Measurements from ENCODE around the gene ATP5F1E. TPM values are rescaled to one million over a fixed set of nuclear protein-coding genes. Genes with fewer than 3 reads are reported as not detected.

ATP5F1E gene
- total RNA-seq, 1 experiment from 2014 or later, result 41.1 TPM

GRCh38 chr20:59039233-59039632 lies 7.1 kb upstream of the ATP5F1E start:
- no peak for TF ChIP-seq ZNF121 (CRISPR knock-in tag; IDR thresholded peaks at IDR 0.05)
- TF ChIP-seq, protein P1, sequence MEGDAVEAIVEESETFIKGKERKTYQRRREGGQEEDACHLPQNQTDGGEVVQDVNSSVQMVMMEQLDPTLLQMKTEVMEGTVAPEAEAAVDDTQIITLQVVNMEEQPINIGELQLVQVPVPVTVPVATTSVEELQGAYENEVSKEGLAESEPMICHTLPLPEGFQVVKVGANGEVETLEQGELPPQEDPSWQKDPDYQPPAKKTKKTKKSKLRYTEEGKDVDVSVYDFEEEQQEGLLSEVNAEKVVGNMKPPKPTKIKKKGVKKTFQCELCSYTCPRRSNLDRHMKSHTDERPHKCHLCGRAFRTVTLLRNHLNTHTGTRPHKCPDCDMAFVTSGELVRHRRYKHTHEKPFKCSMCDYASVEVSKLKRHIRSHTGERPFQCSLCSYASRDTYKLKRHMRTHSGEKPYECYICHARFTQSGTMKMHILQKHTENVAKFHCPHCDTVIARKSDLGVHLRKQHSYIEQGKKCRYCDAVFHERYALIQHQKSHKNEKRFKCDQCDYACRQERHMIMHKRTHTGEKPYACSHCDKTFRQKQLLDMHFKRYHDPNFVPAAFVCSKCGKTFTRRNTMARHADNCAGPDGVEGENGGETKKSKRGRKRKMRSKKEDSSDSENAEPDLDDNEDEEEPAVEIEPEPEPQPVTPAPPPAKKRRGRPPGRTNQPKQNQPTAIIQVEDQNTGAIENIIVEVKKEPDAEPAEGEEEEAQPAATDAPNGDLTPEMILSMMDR (IDR thresholded peaks at IDR 0.05), result no peak
- TF ChIP-seq NFYB (CRISPR knock-in tag; conservative IDR thresholded peaks at IDR 0.05; ENCODE audit: low read depth), result no peak
- no peak for TF ChIP-seq FOXP4 (CRISPR knock-in tag; IDR thresholded peaks at IDR 0.05)
- no peak for TF ChIP-seq HMGA2 (CRISPR knock-in tag; IDR thresholded peaks at IDR 0.05)
- no peak for ATAC-seq

GRCh38 chr20:59037386-59037785 lies 5.3 kb upstream of the ATP5F1E start:
- peaks cover 20% of the 10 kb centered on the region for H3K4me1 Mint-ChIP-seq

More at GRCh38 chr20:59039233-59039632, 7.1 kb upstream of the ATP5F1E start:
- peaks cover 47% of the 10 kb centered on the region for H3K36me3 Mint-ChIP-seq
- no peak overlapping the region for H3K4me3 Mint-ChIP-seq
- DNase-seq (ENCODE audit: low spot score), result no peak
- no peak overlapping the region for H3K27ac Mint-ChIP-seq
- POLR2A ChIA-PET, result no interaction called here
- CTCF ChIA-PET, result no interaction called here
- no peaks in the 10 kb centered on the region for H3K9me3 Mint-ChIP-seq
- H3K27me3 Mint-ChIP-seq (ENCODE audit: low read depth), result no peaks in the 10 kb centered on the region; the same call in 1 of the 2 replicates
- peaks cover 20% of the 10 kb centered on the region for H3K4me1 Mint-ChIP-seq

DNA sequence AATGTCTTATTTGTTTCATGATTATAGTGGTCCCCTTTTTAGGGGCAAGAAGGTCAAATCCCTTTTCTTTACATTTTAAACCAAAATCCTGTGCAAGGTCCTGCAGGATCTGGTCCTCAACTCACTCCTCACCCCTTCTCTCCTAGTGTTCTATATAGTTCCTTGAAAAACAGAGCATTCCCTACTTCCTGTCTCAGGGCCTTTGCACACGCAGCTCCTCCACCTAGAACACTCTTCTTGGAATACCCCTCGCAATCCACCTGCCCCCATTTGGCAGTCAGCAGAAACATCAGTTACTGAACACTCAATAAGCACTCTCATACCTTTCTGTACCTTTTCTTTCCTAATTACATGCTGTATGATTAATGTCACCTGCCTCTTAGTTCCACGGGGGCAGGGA lies 3.2 kb upstream of the ATP5F1E start:
- Mint-ChIP-seq H3K4me1 (peaks cover 18% of the 10 kb centered on the region), H3K36me3 (peaks cover 55% of the 10 kb centered on the region), H3K27me3 (ENCODE audit: low read depth) (peaks cover 15% of the 10 kb centered on the region), H3K27ac (no peak overlapping the region), H3K9me3 (no peaks in the 10 kb centered on the region), H3K4me3 (no peak overlapping the region)
- POLR2A ChIA-PET, result no interaction called here
- DNase-seq (ENCODE audit: low spot score) (no peak), ATAC-seq (no peak)
- CTCF ChIA-PET, result no interaction called here
- no peak for TF ChIP-seq E2F1 (CRISPR knock-in tag; IDR thresholded peaks at IDR 0.05)
- no peak for TF ChIP-seq TP53 (CRISPR knock-in tag; IDR thresholded peaks at IDR 0.05)
- TF ChIP-seq CDX4 (CRISPR knock-in tag; IDR thresholded peaks at IDR 0.05; ENCODE audit: borderline replicate concordance), result no peak
- TF ChIP-seq, protein P2, sequence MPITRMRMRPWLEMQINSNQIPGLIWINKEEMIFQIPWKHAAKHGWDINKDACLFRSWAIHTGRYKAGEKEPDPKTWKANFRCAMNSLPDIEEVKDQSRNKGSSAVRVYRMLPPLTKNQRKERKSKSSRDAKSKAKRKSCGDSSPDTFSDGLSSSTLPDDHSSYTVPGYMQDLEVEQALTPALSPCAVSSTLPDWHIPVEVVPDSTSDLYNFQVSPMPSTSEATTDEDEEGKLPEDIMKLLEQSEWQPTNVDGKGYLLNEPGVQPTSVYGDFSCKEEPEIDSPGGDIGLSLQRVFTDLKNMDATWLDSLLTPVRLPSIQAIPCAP (CRISPR knock-in tag; IDR thresholded peaks at IDR 0.05), result no peak
- TF ChIP-seq E2F4 (CRISPR knock-in tag; IDR thresholded peaks at IDR 0.05; ENCODE audit: borderline replicate concordance, low read depth), result no peak
- no peak for TF ChIP-seq ZNF232 (CRISPR knock-in tag; IDR thresholded peaks at IDR 0.05)
- TF ChIP-seq NFE2L1 (CRISPR knock-in tag; IDR thresholded peaks at IDR 0.05), result no peak
- no peak for TF ChIP-seq IRF2 (CRISPR knock-in tag; IDR thresholded peaks at IDR 0.05; ENCODE audit: borderline replicate concordance, low read depth)
- TF ChIP-seq, protein P3, sequence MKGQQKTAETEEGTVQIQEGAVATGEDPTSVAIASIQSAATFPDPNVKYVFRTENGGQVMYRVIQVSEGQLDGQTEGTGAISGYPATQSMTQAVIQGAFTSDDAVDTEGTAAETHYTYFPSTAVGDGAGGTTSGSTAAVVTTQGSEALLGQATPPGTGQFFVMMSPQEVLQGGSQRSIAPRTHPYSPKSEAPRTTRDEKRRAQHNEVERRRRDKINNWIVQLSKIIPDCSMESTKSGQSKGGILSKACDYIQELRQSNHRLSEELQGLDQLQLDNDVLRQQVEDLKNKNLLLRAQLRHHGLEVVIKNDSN (CRISPR knock-in tag; IDR thresholded peaks at IDR 0.05), result no peak
- TF ChIP-seq NFYB (CRISPR knock-in tag; conservative IDR thresholded peaks at IDR 0.05; ENCODE audit: low read depth), result no peak
- no peak for TF ChIP-seq FOXP1 (CRISPR knock-in tag; IDR thresholded peaks at IDR 0.05; ENCODE audit: borderline replicate concordance)
- TF ChIP-seq AFF4 (CRISPR knock-in tag; IDR thresholded peaks at IDR 0.05; ENCODE audit: borderline replicate concordance), result no peak
- no peak for TF ChIP-seq ATF1 (CRISPR knock-in tag; IDR thresholded peaks at IDR 0.05)
- TF ChIP-seq ATF3 (CRISPR knock-in tag; conservative IDR thresholded peaks at IDR 0.05), result no peak
- no peak for TF ChIP-seq ESRRA (CRISPR knock-in tag; IDR thresholded peaks at IDR 0.05; ENCODE audit: borderline replicate concordance)

More at GRCh38 chr20:59037386-59037785, 5.3 kb upstream of the ATP5F1E start:
- H3K4me3 Mint-ChIP-seq, result no peak overlapping the region
- no peak for ATAC-seq
- H3K36me3 Mint-ChIP-seq, result peaks cover 51% of the 10 kb centered on the region
- CTCF ChIA-PET, result no interaction called here
- no peak overlapping the region for H3K27ac Mint-ChIP-seq
- H3K27me3 Mint-ChIP-seq (ENCODE audit: low read depth), result no peaks in the 10 kb centered on the region
- POLR2A ChIA-PET, result no interaction called here
- TF ChIP-seq HMGA2 (CRISPR knock-in tag; IDR thresholded peaks at IDR 0.05), result no peak
- no peak for TF ChIP-seq SMAD3 (CRISPR knock-in tag; IDR thresholded peaks at IDR 0.05; ENCODE audit: borderline replicate concordance)
- no peaks in the 10 kb centered on the region for H3K9me3 Mint-ChIP-seq
- no peak for DNase-seq (ENCODE audit: low spot score)
